Germinal center (tissue), 1 donor: ENCODE results near the gene ZDHHC14.

Source experiments
- DNase-seq: peaks from one replicate; pipeline ENCODE4 v3.0.0; 2012; ENCODE audit warnings: mixed read lengths, low spot score

The ZDHHC14 gene

GRCh38 chr6:157518397-157519250, 137.6 kb downstream of the ZDHHC14 start:
- DNase-seq, result no peak

GRCh38 chr6:157519255-157520116, 138.5 kb downstream of the ZDHHC14 start:
- DNase-seq, result no peak

GRCh38 chr6:157520117-157520406, 139.1 kb downstream of the ZDHHC14 start:
- no peak for DNase-seq

- no peak for DNase-seq
These were observed 139.8 kb downstream of the ZDHHC14 start for GRCh38 chr6:157520596-157521361.

- DNase-seq, result no peak
These were observed 140.7 kb downstream of the ZDHHC14 start for GRCh38 chr6:157521362-157522335.

GRCh38 chr6:157522472-157522871, 141.5 kb downstream of the ZDHHC14 start:
- no peak for DNase-seq

- no peak for DNase-seq
These were observed 143.7 kb downstream of the ZDHHC14 start for GRCh38 chr6:157524735-157525134.

GRCh38 chr6:157525292-157525889, 144.4 kb downstream of the ZDHHC14 start:
- no peak for DNase-seq

GRCh38 chr6:157525918-157526425, 145.0 kb downstream of the ZDHHC14 start:
- no peak for DNase-seq

- peak; percentile 22 for DNase-seq
These were observed 146.5 kb downstream of the ZDHHC14 start for GRCh38 chr6:157527471-157527907.

- DNase-seq, result no peak
These were observed 148.1 kb downstream of the ZDHHC14 start for GRCh38 chr6:157528931-157529653.

GRCh38 chr6:157529654-157530039, 148.7 kb downstream of the ZDHHC14 start:
- DNase-seq, result no peak

GRCh38 chr6:157530126-157530525, 149.1 kb downstream of the ZDHHC14 start:
- DNase-seq, result no peak

GRCh38 chr6:157530724-157531168, 149.8 kb downstream of the ZDHHC14 start:
- no peak for DNase-seq

GRCh38 chr6:157531169-157531985, 150.4 kb downstream of the ZDHHC14 start:
- no peak for DNase-seq

- DNase-seq, result no peak
These were observed 151.0 kb downstream of the ZDHHC14 start for GRCh38 chr6:157531986-157532365.

- no peak for DNase-seq
These were observed 152.3 kb downstream of the ZDHHC14 start for GRCh38 chr6:157533048-157533871.
